AG04449 (cell line): ENCODE results near the gene SAMD4B.
"Not testable (repeated sequence)": the region's sequence is repeated elsewhere in the genome, so short reads cannot be mapped to it uniquely, and the experiment has no call there.

ENCODE experiments used
- CTCF ChIA-PET: fragments of 350-600 bp; formaldehyde crosslinking; extraction: SDS; loops from one replicate; lab custom pipeline; 2021; ENCODE audit warnings: antibody characterized with exemption; lab: Yijun Ruan, JAX
- POLR2A ChIA-PET: fragments of 400-600, 350-600 bp; formaldehyde crosslinking; extraction: SDS; loops from one replicate; lab custom pipeline; 2020; ENCODE audit warnings: antibody characterized with exemption, inconsistent platforms; lab: Yijun Ruan, JAX
- DNase-seq: peaks from one replicate; pipeline ENCODE4 v3.0.0-alpha.2; 2010; ENCODE audit warnings: low read depth, low spot score
- H3K4me3 ChIP-seq: 2 replicates; pipeline ENCODE4 v1.5.1; 2011; ENCODE audit warnings: low read depth, mild to moderate bottlenecking, control low read depth, low read length
- CTCF ChIP-seq: IDR thresholded peaks from one replicate; pipeline ENCODE4 v1.5.1; 2011; ENCODE audit warnings: mild to moderate bottlenecking, moderate library complexity, low read length, control low read depth, inconsistent platforms; ENCODE audit not compliant: insufficient read depth; ENCODE audit errors: missing control alignments

SAMD4B gene

DNA sequence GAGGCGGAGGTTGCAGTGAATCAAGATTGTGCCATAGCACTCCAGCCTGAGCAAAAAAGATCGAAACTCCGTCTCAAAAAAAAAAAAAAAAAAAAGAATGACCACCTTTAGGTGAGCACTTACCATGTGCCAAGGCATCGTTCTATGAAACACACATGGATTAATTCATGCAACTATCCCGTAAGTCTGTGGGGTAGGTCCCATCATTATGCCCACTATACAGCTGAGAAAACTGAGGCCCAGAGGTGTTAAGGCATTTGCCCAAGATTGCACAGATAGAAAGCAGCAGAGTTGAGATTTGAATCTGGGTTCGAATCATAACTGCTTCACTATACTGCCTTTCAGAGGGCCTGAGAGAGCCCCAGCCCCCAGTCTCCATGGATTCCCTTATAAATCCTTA, 8.7 kb upstream of the SAMD4B start:
- TF ChIP-seq CTCF: no peak
- ChIA-PET CTCF (interaction anchor here (0.8 to 1.5 kb wide), 2 partner anchors 211 kb away, joined by 4 to 7 read pairs; no protein-coding TSS in a partner anchor), POLR2A (no interaction called here)

DNA sequence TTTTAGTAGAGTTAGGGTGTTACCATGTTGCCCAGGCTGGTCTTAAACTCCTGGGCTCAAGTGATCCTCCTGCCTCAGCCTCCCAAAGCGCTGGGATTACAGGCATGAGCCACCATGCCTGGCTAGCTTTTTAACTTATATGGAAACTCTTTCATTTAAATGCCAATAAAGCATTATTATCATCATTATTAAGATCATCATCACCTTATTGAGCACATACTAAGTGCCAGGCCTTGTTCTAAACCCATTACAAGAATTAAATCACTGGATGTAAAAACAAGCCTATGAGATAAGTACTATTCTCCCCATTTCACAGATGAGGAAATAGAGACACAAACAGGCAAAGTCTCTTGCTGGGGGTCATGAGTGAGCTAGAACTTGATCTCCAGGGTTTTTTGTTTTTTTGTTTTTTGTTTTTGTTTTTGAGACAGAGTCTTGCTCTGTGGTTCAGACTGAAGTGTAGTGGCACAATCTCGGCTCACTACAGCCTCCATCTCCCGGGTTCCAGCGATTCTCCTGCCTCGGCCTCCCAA, 7.7 kb upstream of the SAMD4B start:
- DNase-seq: no peak
- no peak for TF ChIP-seq CTCF
- no peak overlapping the region for H3K4me3 ChIP-seq
- ChIA-PET CTCF (interaction anchor here (0.8 to 2.6 kb wide), 4 partner anchors 8 to 282 kb away, joined by 3 to 16 read pairs (median 6); no protein-coding TSS in a partner anchor), POLR2A (no interaction called here)

More for the DNA sequence above, 8.7 kb upstream of the SAMD4B start:
- no peak overlapping the region for H3K4me3 ChIP-seq
- no peak for DNase-seq

GRCh38 chr19:39335168-39335548, 7.1 kb upstream of the SAMD4B start:
- ChIA-PET POLR2A (no interaction called here), CTCF (interaction anchor here (1.0 to 2.6 kb wide), 4 partner anchors 8 to 283 kb away, joined by 3 to 16 read pairs (median 8); no protein-coding TSS in a partner anchor)
- no peak for DNase-seq
- no peak overlapping the region for H3K4me3 ChIP-seq
- no peak for TF ChIP-seq CTCF

- POLR2A ChIA-PET: interaction anchor here (0.6 kb wide), 1 partner anchor 138 kb away, joined by 3 read pairs; no protein-coding TSS in a partner anchor
- CTCF ChIA-PET: interaction anchor here (2.1 to 2.6 kb wide), 3 partner anchors 10 to 227 kb away, joined by 7 to 16 read pairs (median 9); no protein-coding TSS in a partner anchor
- no peak for DNase-seq
Observed at GRCh38 chr19:39336483-39336882, 5.7 kb upstream of the SAMD4B start.

DNA sequence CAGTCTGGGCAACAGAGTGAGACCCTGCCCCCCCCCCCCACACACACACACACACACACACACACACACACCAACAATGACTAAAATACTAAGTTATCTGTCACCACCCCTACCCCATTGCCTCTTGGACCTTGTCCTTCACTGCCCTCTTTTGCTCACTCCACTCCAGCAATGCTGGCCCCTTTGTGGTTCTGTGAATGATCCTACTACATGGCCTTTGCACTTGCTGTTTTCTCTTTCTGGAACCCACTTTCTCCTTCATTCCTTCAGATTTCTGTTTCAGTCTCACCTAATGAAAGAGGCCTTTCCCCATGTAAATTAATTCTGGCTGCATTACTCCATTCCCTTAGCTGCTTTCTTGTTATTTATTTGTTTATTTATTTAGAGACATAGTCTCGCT, 2.5 kb upstream of the SAMD4B start:
- H3K4me3 ChIP-seq: no peak overlapping the region
- TF ChIP-seq CTCF: no peak
- no peak for DNase-seq
- CTCF ChIA-PET: interaction anchor here (1.1 to 3.6 kb wide), 4 partner anchors 9 to 224 kb away, joined by 4 to 12 read pairs (median 5); no protein-coding TSS in a partner anchor
- POLR2A ChIA-PET: no interaction called here

More at GRCh38 chr19:39336483-39336882, 5.7 kb upstream of the SAMD4B start:
- no peak overlapping the region for H3K4me3 ChIP-seq
- TF ChIP-seq CTCF: no peak

DNA sequence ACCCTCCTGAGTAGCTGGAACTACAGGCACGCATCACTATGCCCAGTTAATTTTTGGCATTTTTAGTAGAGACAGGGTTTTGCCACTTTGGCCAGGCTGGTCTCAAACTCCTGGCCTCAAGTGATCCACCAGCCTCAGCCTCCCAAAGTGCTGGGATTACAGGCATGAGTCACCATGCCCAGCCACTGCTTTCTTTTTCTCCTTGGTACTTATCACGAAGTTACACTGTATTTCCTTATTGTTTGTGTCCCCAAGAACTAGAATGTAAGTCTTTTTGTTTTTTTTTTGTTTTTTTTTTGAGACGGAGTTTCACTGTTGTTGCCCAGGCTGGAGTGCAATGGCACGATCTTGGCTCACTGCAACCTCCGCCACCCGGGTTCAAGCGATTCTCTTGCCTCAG, 2.1 kb upstream of the SAMD4B start:
- H3K4me3 ChIP-seq, DNase-seq, POLR2A ChIA-PET: not testable (repeated sequence)
- CTCF ChIA-PET: interaction anchor here (1.1 to 3.6 kb wide), 3 partner anchors 9 to 224 kb away, joined by 4 to 12 read pairs (median 5); no protein-coding TSS in a partner anchor
